Activated T-helper 17 cell treated with anti-CD3 and anti-CD28 coated beads, Interleukin-2, amount 50 U/mL, for 72 hours (primary cell): ENCODE measurements around the gene WDFY1. TPM values are rescaled to one million over a fixed set of nuclear protein-coding genes. Genes with fewer than 3 reads are reported as not detected.

ENCODE experiments used
- ATAC-seq: fragments of 150-1000 bp; cut with Tn5 transposase; replicated peaks from 2 replicates; pipeline ENCODE4 v1.10.0; 2021; ENCODE audit warnings: mild to moderate bottlenecking, moderate library complexity
- H3K27ac Mint-ChIP-seq: one replicate; pipeline ENCODE4 v1.8.0; 2022; ENCODE audit warnings: mixed read lengths
- H3K27me3 Mint-ChIP-seq: one replicate; pipeline ENCODE4 v1.8.0; 2022; ENCODE audit warnings: mixed read lengths
- H3K36me3 Mint-ChIP-seq: one replicate; pipeline ENCODE4 v1.8.0; 2022; ENCODE audit warnings: low read depth, mild to moderate bottlenecking, mixed read lengths
- H3K4me1 Mint-ChIP-seq: one replicate; pipeline ENCODE4 v1.8.0; 2022; ENCODE audit warnings: mixed read lengths
- H3K4me3 Mint-ChIP-seq: one replicate; pipeline ENCODE4 v1.8.0; 2022; ENCODE audit warnings: mild to moderate bottlenecking, mixed read lengths
- H3K9me3 Mint-ChIP-seq: one replicate; pipeline ENCODE4 v1.8.0; 2022; ENCODE audit warnings: mixed read lengths
- total RNA-seq, 2 donors: library from RNA; stranded (reverse); gene quantifications; one replicate each; pipeline ENCODE4 v1.2.3, GENCODE V29; 2022

Gene WDFY1
- total RNA-seq, 2 donors from 2014 or later, result 31.4 to 40.6 TPM

- Mint-ChIP-seq H3K9me3 (no peaks in the 10 kb centered on the region), H3K27me3 (no peaks in the 10 kb centered on the region), H3K4me1 (peaks cover 27% of the 10 kb centered on the region), H3K36me3 (peaks cover 16% of the 10 kb centered on the region), H3K4me3 (no peak overlapping the region), H3K27ac (no peak overlapping the region)
- no peak for ATAC-seq
Measured at GRCh38 chr2:223928113-223929006, 16.8 kb downstream of the WDFY1 start.

DNA sequence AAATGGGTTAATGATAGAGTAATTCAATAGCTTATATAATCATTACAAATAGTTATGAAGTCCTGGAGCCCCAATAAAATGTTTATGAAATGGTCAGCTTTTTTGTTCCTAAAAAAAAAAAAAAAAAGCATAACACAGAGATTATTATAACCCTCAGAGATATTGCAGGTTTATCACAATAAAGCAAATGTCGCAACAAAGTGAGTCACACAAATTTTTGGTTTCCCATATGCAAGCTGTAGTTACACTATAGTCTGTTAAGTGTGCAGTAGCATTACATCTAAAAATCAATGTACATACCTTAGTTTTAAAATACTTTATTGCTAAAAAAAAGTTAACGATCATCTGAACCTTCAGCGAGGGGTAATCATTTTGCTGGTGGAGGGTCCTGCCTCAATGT lies 20.0 kb downstream of the WDFY1 start:
- no peaks in the 10 kb centered on the region for H3K27me3 Mint-ChIP-seq
- H3K27ac Mint-ChIP-seq, result no peak overlapping the region
- no peak overlapping the region for H3K4me3 Mint-ChIP-seq
- peaks cover 40% of the 10 kb centered on the region for H3K4me1 Mint-ChIP-seq
- H3K36me3 Mint-ChIP-seq, result peaks cover 24% of the 10 kb centered on the region
- no peak for ATAC-seq
- H3K9me3 Mint-ChIP-seq, result no peaks in the 10 kb centered on the region

- peaks cover 36% of the 10 kb centered on the region for H3K4me1 Mint-ChIP-seq
- no peak overlapping the region for H3K4me3 Mint-ChIP-seq
- H3K9me3 Mint-ChIP-seq, result no peaks in the 10 kb centered on the region
- no peaks in the 10 kb centered on the region for H3K27me3 Mint-ChIP-seq
- H3K27ac Mint-ChIP-seq, result no peak overlapping the region
- no peak for ATAC-seq
- H3K36me3 Mint-ChIP-seq, result peaks cover 18% of the 10 kb centered on the region
Measured at GRCh38 chr2:223923976-223924375, 21.2 kb downstream of the WDFY1 start.

DNA sequence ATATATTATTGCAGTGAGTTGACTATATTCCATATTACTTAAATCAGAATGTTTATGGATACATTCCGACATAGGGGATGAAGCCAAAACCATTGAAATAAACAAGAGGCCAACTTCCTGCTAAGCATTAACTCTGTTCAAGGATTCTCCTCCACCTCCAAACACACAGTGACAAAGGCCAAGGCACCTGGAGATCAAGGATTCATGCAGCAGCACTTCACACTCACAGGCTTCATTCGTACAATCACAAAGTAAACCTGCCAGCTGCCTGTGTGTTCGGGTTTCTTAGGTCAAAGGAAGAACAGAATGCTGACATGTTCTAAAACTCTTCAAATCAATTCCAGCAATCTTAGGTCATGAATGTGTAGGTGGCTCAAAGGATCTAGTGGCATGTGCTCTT lies 22.8 kb downstream of the WDFY1 start:
- no peak for ATAC-seq
- Mint-ChIP-seq H3K36me3 (peaks cover 29% of the 10 kb centered on the region), H3K4me1 (peaks cover 28% of the 10 kb centered on the region), H3K27me3 (no peaks in the 10 kb centered on the region), H3K27ac (no peak overlapping the region), H3K4me3 (no peak overlapping the region), H3K9me3 (no peaks in the 10 kb centered on the region)

- ATAC-seq, result no peak
- H3K27ac Mint-ChIP-seq, result peak overlapping the region; percentile 40
- H3K4me1 Mint-ChIP-seq, result peaks cover 28% of the 10 kb centered on the region
- peaks cover 40% of the 10 kb centered on the region for H3K36me3 Mint-ChIP-seq
- no peak overlapping the region for H3K4me3 Mint-ChIP-seq
- no peaks in the 10 kb centered on the region for H3K9me3 Mint-ChIP-seq
- no peaks in the 10 kb centered on the region for H3K27me3 Mint-ChIP-seq
Measured at GRCh38 chr2:223921204-223921603, 23.9 kb downstream of the WDFY1 start.

- peaks cover 41% of the 10 kb centered on the region for H3K36me3 Mint-ChIP-seq
- H3K9me3 Mint-ChIP-seq, result no peaks in the 10 kb centered on the region
- no peak overlapping the region for H3K27ac Mint-ChIP-seq
- H3K4me1 Mint-ChIP-seq, result peaks cover 27% of the 10 kb centered on the region
- no peak overlapping the region for H3K4me3 Mint-ChIP-seq
- H3K27me3 Mint-ChIP-seq, result no peaks in the 10 kb centered on the region
- ATAC-seq, result no peak
Measured at GRCh38 chr2:223920109-223920508, 25.0 kb downstream of the WDFY1 start.

DNA sequence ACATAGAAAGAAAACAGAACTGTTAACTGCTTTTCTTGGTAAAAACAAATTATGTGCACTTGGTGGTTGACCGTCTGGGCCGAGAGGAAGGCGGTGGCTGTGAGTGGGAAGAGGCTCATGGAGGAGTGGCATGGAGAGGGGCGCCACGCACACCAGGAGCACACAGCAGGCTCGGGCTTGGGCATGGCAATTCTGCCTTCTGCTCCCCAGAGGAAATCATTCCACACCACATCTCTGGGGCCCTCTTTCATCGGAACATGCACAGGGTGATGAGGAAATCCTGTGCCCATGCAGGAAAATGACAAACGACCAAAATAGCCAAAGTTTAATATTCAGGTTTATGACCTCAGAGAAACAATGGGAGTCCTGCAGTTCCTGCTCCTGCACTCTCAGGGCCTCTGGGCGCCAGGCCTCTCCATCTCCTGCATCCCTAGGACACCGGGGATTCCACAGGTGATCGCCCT lies 26.4 kb downstream of the WDFY1 start:
- H3K4me3 Mint-ChIP-seq, result no peak overlapping the region
- peaks cover 49% of the 10 kb centered on the region for H3K36me3 Mint-ChIP-seq
- H3K4me1 Mint-ChIP-seq, result peaks cover 24% of the 10 kb centered on the region
- ATAC-seq, result no peak
- no peak overlapping the region for H3K27ac Mint-ChIP-seq
- no peaks in the 10 kb centered on the region for H3K9me3 Mint-ChIP-seq
- H3K27me3 Mint-ChIP-seq, result no peaks in the 10 kb centered on the region

DNA sequence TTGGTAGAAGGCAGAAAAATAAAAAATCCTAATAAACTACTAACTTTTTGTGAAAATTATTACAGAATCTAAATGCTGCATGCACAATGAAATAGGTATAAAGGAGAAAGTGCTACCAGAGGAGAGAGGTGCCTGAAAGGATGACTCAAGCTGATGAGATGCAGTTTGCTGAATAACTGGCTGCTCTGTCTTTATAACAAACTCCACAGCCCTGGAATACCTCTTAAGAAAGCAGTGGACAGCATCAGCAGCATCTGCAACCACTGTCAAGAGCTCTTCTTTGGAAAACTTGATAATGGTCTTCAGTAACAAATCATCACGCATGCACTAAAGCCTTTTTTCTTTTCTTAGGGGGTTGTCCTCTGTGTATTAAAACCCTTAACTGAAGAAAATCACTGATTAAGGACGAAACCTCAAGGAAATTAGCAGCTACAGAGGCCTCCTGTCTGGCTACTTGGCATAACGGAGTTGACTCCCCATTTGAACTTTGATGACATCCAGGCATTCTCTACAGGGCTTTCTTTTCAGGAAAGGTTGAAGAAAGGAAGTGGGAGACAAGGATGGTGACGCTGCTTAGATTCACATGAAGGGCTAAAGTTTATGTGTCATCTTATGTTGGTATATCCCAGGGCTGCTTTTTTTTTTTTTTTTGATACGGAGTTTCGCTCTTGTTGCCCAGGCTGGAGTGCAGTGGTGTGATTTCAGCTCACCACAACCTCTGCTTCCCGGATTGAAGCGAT lies 28.8 kb downstream of the WDFY1 start:
- Mint-ChIP-seq H3K4me1 (peaks cover 8% of the 10 kb centered on the region), H3K4me3 (no peak overlapping the region), H3K9me3 (no peaks in the 10 kb centered on the region), H3K27me3 (no peaks in the 10 kb centered on the region), H3K36me3 (peaks cover 61% of the 10 kb centered on the region), H3K27ac (peak overlapping the region; percentile 44)
- ATAC-seq, result no peak

- Mint-ChIP-seq H3K27ac (peak overlapping the region; percentile 44), H3K9me3 (no peaks in the 10 kb centered on the region), H3K4me1 (peaks cover 4% of the 10 kb centered on the region), H3K27me3 (no peaks in the 10 kb centered on the region), H3K36me3 (peaks cover 73% of the 10 kb centered on the region), H3K4me3 (no peak overlapping the region)
- no peak for ATAC-seq
Measured at GRCh38 chr2:223915071-223915470, 30.1 kb downstream of the WDFY1 start.

GRCh38 chr2:223914324-223914723 lies 30.8 kb downstream of the WDFY1 start:
- Mint-ChIP-seq H3K36me3 (peaks cover 81% of the 10 kb centered on the region), H3K27me3 (no peaks in the 10 kb centered on the region), H3K9me3 (no peaks in the 10 kb centered on the region), H3K27ac (no peak overlapping the region), H3K4me3 (no peak overlapping the region), H3K4me1 (peaks cover 9% of the 10 kb centered on the region)
- no peak for ATAC-seq

- H3K27me3 Mint-ChIP-seq, result no peaks in the 10 kb centered on the region
- H3K4me3 Mint-ChIP-seq, result no peak overlapping the region
- H3K36me3 Mint-ChIP-seq, result peaks cover 79% of the 10 kb centered on the region
- peak overlapping the region; percentile 56 for H3K27ac Mint-ChIP-seq
- no peaks in the 10 kb centered on the region for H3K9me3 Mint-ChIP-seq
- H3K4me1 Mint-ChIP-seq, result peaks cover 12% of the 10 kb centered on the region
- ATAC-seq, result no peak
Measured at GRCh38 chr2:223909001-223909741, 36.0 kb downstream of the WDFY1 start.

DNA sequence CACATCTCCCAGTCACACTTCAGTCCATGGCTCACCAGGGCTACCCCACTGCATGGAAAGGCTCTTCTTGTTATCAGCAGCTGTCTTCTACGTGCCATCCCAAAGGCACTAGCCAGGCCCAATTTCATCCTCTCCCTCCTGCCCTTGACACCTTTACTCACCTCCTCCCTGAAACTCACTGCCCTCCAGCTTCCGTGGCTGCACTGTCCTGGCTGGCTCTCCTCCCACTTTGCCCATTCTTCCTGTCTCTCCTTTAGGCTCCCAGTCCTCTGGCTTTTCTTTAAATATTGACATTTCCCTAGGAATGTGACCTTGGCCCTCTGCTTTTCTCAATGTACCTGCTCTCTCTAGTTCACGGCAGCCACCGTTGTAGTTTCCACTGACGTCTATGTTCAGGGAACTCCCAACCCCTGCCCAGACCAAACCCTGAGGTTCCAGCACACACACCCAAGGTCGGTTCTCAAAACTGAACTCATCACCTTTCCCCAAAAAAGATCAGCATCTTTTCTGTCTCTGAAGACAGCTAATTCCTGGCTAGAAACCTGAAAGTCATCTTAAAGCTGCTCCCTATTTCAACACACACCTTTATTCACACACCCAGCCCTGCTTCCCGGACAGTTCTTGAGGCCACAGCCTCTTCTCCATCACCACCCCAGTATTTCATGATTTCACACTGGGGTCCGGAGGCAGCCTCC lies 36.7 kb downstream of the WDFY1 start:
- no peaks in the 10 kb centered on the region for H3K27me3 Mint-ChIP-seq
- peaks cover 12% of the 10 kb centered on the region for H3K4me1 Mint-ChIP-seq
- no peak overlapping the region for H3K4me3 Mint-ChIP-seq
- H3K9me3 Mint-ChIP-seq, result no peaks in the 10 kb centered on the region
- peaks cover 87% of the 10 kb centered on the region for H3K36me3 Mint-ChIP-seq
- H3K27ac Mint-ChIP-seq, result peak overlapping the region; percentile 8
- no peak for ATAC-seq

DNA sequence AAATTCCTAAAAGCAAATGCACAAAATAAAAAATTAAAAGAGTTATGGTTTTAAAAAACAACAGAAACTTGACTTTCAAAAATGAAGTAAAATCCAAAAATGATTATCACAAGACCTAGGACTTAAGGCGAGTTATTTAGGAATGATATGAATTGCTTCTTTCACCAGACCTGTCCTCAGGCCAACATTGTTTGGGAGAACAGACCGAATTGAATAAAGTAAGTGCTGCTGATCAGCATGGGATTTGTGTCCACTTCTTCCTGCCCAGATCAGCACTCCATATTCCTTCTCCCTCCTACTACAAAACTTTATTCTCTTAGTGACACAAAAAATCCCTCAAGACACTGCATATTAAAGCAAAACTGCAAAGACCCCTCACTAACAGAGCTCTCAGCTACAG lies 39.1 kb downstream of the WDFY1 start:
- H3K9me3 Mint-ChIP-seq, result no peaks in the 10 kb centered on the region
- ATAC-seq, result no peak
- no peak overlapping the region for H3K4me3 Mint-ChIP-seq
- no peaks in the 10 kb centered on the region for H3K27me3 Mint-ChIP-seq
- H3K27ac Mint-ChIP-seq, result no peak overlapping the region
- peaks cover 12% of the 10 kb centered on the region for H3K4me1 Mint-ChIP-seq
- H3K36me3 Mint-ChIP-seq, result peaks cover 86% of the 10 kb centered on the region

- ATAC-seq, result peak; percentile 88
- Mint-ChIP-seq H3K36me3 (peaks cover 91% of the 10 kb centered on the region), H3K27me3 (no peaks in the 10 kb centered on the region), H3K9me3 (no peaks in the 10 kb centered on the region), H3K27ac (no peak overlapping the region), H3K4me1 (peaks cover 9% of the 10 kb centered on the region), H3K4me3 (no peak overlapping the region)
Measured at GRCh38 chr2:223901854-223902253, 43.3 kb downstream of the WDFY1 start.
